Calu3 (cell line): ENCODE measurements around the gene LIPC. TPM values are rescaled to one million over a fixed set of nuclear protein-coding genes. Genes with fewer than 3 reads are reported as not detected.

ENCODE experiments used
- BruUV-seq: library from RNA; stranded (reverse); fragments of 400-500 nt; replicated peaks from 2 replicates; lab custom pipeline; 2021; lab: Mats Ljungman, UMichigan
- CTCF ChIA-PET: fragments of 300-600 bp; sonication (Branson Sonifier 250); formaldehyde crosslinking; loops from one replicate; lab custom pipeline; 2022; ENCODE audit warnings: antibody characterized with exemption; lab: Charles Lee
- DNase-seq: peaks from one replicate; pipeline ENCODE4 v3.0.0; 2022
- H3K27ac Mint-ChIP-seq: one replicate; pipeline ENCODE4 v1.8.0; 2022; ENCODE audit warnings: mixed read lengths; ENCODE audit not compliant: unreplicated experiment
- H3K27me3 Mint-ChIP-seq: one replicate; pipeline ENCODE4 v1.8.0; 2022; ENCODE audit warnings: mixed read lengths; ENCODE audit not compliant: unreplicated experiment
- H3K36me3 Mint-ChIP-seq: one replicate; pipeline ENCODE4 v1.8.0; 2022; ENCODE audit warnings: mild to moderate bottlenecking, moderate library complexity, mixed read lengths; ENCODE audit not compliant: insufficient read depth, unreplicated experiment
- H3K4me1 Mint-ChIP-seq: one replicate; pipeline ENCODE4 v1.8.0; 2022; ENCODE audit warnings: mild to moderate bottlenecking, low read depth, mixed read lengths; ENCODE audit not compliant: unreplicated experiment
- H3K4me3 Mint-ChIP-seq: one replicate; pipeline ENCODE4 v1.8.0; 2022; ENCODE audit warnings: mild to moderate bottlenecking, low read depth, moderate library complexity, mixed read lengths; ENCODE audit not compliant: unreplicated experiment
- H3K9me3 Mint-ChIP-seq: one replicate; pipeline ENCODE4 v1.8.0; 2022; ENCODE audit warnings: low read depth, mixed read lengths; ENCODE audit not compliant: unreplicated experiment
- CTCF ChIP-seq: fragments of 200-600 bp; IDR thresholded peaks from one replicate; pipeline ENCODE4 v1.8.0; 2022; ENCODE audit warnings: antibody characterized with exemption; ENCODE audit not compliant: unreplicated experiment
- intact Hi-C: fragments of 100-400 bp; cut with micrococcal nuclease; formaldehyde crosslinking; loops from one replicate; pipeline ENCODE4 v1.10.0; 2022; ENCODE audit not compliant: unreplicated experiment
- total RNA-seq: library from RNA; stranded (reverse); gene quantifications from 2 replicates; pipeline ENCODE4 v1.2.3, GENCODE V29; 2022

LIPC gene
- total RNA-seq, 1 experiment from 2014 or later, result not detected

GRCh38 chr15:58466566-58466965, 34.8 kb downstream of the LIPC start:
- Mint-ChIP-seq H3K27me3 (no peaks in the 10 kb centered on the region), H3K4me1 (peaks cover 81% of the 10 kb centered on the region), H3K27ac (peak overlapping the region; percentile 75), H3K36me3 (peaks cover 38% of the 10 kb centered on the region), H3K9me3 (peaks cover 3% of the 10 kb centered on the region), H3K4me3 (no peak overlapping the region)
- intact Hi-C loops, result loop anchor here (2.0 to 10.0 kb wide), 3 partner anchors 134 to 278 kb away; partner anchors contain the start of gene ADAM10
- no TSS peak for BruUV-seq
- DNase-seq, result no peak
- no peak for TF ChIP-seq CTCF
- CTCF ChIA-PET, result interaction anchor here (2.4 kb wide), 1 partner anchor 26 kb away, joined by 12 read pairs; no protein-coding TSS in a partner anchor

- Mint-ChIP-seq H3K9me3 (peaks cover 3% of the 10 kb centered on the region), H3K36me3 (peaks cover 34% of the 10 kb centered on the region), H3K27me3 (no peaks in the 10 kb centered on the region), H3K27ac (peak overlapping the region; percentile 75), H3K4me1 (peaks cover 75% of the 10 kb centered on the region), H3K4me3 (peak overlapping the region; percentile 26)
- no peak for TF ChIP-seq CTCF
- DNase-seq, result peak; percentile 49
- intact Hi-C loops, result loop anchor here (1.0 to 10.0 kb wide), 4 partner anchors 27 to 278 kb away; partner anchors contain the start of gene ADAM10
- CTCF ChIA-PET, result interaction anchor here (0.5 to 2.4 kb wide), 7 partner anchors 26 to 239 kb away, joined by 3 to 12 read pairs (median 5); no protein-coding TSS in a partner anchor
- BruUV-seq, result no TSS peak
Observed at GRCh38 chr15:58467121-58467721, 35.4 kb downstream of the LIPC start.

GRCh38 chr15:58467722-58468423, 36.1 kb downstream of the LIPC start:
- Mint-ChIP-seq H3K9me3 (peaks cover 3% of the 10 kb centered on the region), H3K27me3 (no peaks in the 10 kb centered on the region), H3K36me3 (peaks cover 38% of the 10 kb centered on the region), H3K4me1 (peaks cover 73% of the 10 kb centered on the region), H3K27ac (peak overlapping the region; percentile 75), H3K4me3 (peak overlapping the region; percentile 26)
- CTCF ChIA-PET, result interaction anchor here (0.8 to 2.4 kb wide), 8 partner anchors 27 to 398 kb away, joined by 3 to 12 read pairs (median 4); no protein-coding TSS in a partner anchor
- no peak for TF ChIP-seq CTCF
- DNase-seq, result peak; percentile 80
- intact Hi-C loops, result loop anchor here (1.0 to 10.0 kb wide), 4 partner anchors 28 to 277 kb away; partner anchors contain the start of gene ADAM10
- TSS peak; percentile 64 for BruUV-seq
